GM18511 (cell line): ENCODE data around the gene KCNJ1.

Source experiments
- ATAC-seq: cut with Tn5 transposase; IDR thresholded peaks from one replicate; pipeline ENCODE4 v1.9.1; 2021; ENCODE audit warnings: mild to moderate bottlenecking, moderate library complexity; ENCODE audit not compliant: unreplicated experiment

The KCNJ1 gene

DNA sequence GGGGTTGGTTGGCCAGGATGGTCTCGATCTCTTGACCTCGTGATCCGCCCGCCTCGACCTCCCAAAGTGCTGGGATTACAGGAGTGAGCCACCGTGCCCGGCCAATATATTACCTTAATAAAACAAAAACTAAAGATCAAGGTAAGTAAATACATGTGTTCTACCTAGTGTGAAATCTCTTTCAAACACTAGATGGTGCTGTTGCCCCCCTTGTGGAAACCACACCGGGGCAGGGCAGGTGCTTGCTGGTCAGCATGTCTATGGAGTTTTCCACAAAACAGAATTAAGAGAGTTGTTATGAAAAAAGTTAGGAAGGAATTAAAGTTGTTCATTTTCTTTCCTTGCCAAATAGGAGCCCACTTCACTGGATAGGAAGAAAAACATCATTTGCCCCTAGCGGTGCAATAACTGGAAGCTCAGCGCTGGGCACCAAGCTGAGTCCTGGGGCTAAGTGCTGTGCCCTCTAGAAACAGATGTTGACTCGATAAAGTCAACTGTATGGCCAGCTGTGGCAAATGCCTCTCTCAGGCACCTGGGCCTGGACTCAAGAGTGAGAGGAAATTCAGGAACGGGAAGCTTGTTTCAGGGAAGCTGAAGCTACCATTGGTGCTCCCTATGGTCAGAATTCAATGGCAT, 17.7 kb upstream of the KCNJ1 start:
- peak; percentile 91 for ATAC-seq

- ATAC-seq, result no peak
Observed at GRCh38 chr11:128884054-128884453, 17.0 kb upstream of the KCNJ1 start.

GRCh38 chr11:128882451-128882850, 15.4 kb upstream of the KCNJ1 start:
- ATAC-seq, result no peak

GRCh38 chr11:128881221-128881620, 14.1 kb upstream of the KCNJ1 start:
- ATAC-seq, result no peak

DNA sequence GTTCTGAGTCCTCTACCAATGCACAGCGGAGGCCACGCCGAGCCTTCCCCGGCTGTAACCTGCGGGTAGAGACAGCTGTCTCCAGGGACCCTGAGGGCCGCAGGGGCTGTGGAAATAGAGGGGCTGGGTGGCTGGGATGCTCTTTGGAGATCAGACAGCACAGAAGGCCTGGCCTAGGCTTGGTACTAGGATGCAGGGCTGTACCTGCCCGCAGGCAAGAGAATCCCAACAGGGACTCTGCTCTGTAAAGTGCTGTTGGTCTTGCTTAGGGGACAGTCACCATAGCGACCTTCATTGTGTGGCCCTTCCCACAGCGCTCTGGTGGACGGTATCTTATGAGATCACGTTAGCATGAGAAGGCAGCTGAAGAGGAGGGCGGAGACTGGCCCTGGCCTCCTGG, 12.7 kb upstream of the KCNJ1 start:
- ATAC-seq, result no peak

- ATAC-seq, result no peak
Observed at GRCh38 chr11:128878455-128878854, 11.4 kb upstream of the KCNJ1 start.

GRCh38 chr11:128877726-128878125, 10.6 kb upstream of the KCNJ1 start:
- ATAC-seq, result no peak

DNA sequence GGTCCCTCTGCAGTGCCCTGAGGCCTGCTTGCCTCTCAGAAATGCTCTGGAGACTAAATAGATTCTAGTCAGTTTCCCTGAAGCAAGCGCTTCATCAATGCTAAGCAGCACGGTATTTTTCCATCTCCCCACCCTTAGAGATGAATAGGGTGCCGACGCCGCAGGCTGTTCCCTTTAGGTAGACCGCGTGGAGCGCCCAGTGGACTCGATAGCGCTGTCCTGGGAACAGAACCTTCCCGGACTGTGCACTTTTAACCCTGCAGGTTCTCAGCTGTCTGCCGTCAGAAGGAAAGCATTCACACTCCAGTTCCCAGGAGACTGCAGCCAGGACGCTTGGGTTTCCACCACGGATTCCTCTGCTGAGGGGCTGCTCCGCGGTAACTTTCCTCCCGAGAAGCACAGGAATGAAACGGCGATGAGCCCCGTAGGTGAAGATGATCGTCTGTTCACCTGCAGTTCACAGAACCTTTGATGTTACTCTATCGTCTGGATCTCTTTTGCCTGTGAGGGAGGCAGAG, 9.1 kb upstream of the KCNJ1 start:
- no peak for ATAC-seq

- ATAC-seq, result no peak
Observed at GRCh38 chr11:128874427-128874826, 7.3 kb upstream of the KCNJ1 start.

GRCh38 chr11:128872594-128872993, 5.5 kb upstream of the KCNJ1 start:
- no peak for ATAC-seq

- no peak for ATAC-seq
Observed at GRCh38 chr11:128872094-128872493, 5.0 kb upstream of the KCNJ1 start.

DNA sequence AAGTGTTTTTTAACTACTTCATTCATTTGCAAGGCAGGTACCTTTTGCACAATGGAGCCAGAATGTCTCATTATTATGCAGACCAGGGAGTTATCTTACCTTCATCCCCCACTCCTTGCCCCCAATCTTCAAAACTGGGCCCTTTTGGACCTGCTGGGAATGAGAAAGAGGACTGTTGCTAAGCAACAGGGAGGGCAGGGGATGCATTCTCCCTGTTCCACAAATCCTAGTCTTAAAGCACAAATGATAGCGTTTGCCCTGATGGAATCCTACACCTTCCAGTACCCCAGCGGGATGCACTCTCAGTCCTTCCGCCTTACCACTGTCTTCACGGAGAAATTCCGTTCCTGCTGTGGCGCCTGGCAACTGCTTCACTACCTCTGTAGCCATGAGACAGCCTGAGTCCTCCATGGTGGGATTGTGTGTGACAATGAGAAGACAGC, 4.1 kb upstream of the KCNJ1 start:
- ATAC-seq, result no peak

DNA sequence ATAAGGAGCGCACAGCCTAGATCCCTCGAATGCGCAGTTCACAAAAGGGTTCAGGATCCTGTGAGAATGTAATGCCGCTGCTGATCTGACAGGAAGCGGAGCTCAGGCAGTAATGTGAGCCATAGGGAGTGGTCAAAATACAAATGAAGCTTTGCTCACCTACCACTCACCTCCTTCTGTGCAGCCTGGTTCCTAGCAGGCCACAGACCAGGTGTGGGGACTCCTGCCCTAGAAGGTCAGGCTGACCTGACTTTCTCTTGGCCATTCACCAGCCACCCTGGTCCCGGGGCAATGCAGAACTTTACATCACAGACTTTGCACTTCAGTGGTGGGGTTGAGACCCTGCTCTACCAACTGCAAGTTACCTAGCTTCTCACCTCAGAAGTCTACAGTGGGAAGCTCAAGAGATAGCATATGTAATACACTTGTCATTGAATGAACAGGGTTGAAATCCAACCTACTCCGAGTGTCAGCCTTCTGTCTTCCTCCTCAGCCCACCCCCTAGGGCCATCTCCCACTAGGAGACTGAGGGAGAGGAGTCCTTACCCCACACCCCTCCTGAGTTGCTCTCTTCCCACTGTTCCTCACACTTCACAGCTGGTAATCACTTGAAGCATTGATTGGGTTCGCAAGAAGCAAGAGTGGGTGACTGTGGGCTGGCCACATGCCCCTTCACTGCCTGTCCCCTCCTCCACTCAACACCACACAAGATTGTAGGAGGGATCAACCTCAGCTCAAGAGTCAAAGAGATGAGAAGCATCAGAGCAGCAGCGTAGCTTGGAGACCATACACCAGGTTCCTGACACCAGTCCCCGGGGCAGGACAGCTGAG, 2.0 kb upstream of the KCNJ1 start:
- no peak for ATAC-seq

DNA sequence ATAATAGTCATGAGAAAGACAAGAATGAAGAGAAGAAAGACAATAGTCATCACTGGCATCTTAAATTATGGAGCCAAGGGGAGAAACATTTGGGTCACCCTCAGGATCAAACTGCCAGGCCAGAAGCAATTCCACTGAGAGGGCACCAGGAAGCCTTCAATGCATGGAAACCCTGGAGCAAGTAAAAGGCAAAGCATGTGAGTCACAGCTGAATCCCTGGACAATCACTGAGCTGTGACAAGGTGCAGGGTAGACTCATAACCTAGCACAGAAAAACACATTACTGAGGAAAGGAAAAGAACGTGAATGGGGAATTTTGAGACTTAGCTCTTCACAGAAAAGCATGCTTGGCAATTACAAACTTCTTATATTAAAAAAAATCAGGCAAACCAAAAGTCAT, 1.6 kb downstream of the KCNJ1 start:
- no peak for ATAC-seq

DNA sequence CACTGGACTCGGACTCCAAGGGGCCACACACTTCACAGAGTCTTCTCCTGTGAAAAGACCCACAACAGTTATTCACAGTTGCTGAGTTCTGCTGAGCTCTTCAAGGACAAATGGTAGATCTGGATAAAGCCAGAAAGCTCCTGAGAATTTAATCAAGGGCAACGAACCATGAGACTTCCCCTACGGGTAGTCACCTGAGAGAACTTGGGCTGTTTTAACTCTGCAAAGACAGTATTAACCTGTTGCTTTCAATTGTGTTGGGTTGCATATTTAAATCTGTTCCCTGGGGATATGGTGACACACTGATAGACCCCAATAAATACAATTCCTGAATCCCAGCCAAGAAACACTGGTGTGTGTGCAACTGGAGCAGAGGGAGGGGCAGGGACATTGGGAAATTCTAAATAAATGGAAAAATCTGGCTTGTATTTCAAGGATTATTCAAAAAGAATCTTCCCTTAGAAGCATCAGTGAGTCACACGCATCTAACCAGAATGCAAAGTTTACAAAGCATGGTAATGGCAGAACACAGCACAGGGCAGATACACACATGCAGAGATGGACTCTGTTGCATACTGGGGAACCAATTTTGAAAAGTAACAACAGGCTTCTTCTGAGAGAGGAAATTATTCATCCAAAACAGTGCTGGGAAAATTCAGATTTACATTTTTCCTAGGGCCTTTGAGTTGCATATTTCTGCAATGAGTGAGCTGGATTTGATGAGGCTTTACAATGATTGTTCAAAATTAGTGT, 4.0 kb downstream of the KCNJ1 start:
- no peak for ATAC-seq

DNA sequence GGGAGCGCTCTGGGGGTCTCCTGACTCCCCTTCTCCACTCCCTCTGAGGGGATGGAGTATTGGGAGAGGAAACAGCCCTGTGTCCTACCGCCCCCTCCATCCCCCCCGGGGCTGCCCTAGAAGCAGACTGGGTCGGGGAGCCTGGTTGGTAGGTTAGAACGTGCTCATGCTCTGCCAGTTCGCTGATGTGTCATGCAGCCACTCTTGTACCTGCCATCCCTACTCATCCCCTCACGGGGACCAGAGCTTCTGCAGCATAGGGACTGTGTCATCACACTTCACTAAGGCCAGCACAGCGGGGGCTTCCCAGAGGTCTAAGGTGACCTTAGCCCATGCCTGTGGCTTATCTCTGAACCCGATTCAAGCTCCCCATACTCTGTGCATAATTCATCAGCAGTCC, 4.7 kb downstream of the KCNJ1 start:
- ATAC-seq, result no peak

DNA sequence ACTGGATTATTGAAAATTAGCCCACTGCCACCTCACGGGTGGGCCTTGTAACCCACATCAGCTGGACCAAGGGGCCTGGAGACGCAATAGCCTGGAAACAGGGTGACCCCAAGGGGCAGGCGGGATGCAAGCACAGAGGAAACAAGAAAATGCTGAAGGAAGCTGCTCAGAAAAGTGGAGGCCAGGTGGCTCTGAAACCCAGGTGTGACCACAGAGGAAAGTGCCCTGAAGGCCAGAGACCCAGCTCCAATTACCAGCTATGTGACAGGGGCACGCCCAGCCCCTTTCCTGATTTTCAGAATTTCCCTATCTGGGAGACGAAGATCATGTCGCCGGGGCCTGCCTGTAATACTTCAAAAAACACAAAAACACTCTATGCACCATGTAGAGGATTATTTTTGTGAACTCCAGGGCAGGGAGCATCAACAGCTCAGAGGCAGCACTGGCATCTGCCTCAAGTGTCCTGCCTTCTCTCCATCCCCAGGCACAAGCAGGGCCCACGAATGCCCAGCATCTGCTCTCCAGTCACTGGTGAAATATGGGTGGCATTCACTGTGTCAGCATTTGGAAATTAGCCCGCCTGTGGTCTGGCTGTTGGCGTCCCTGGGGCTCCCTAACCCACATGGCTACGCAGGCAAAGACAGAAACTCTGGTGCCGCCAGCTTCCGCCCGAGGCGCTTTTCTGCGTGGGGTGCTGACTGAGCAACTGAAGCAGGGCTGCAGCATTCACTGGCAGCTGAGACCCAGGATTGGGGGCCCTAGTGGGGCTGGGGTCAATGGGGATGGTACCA, 6.3 kb downstream of the KCNJ1 start:
- no peak for ATAC-seq

DNA sequence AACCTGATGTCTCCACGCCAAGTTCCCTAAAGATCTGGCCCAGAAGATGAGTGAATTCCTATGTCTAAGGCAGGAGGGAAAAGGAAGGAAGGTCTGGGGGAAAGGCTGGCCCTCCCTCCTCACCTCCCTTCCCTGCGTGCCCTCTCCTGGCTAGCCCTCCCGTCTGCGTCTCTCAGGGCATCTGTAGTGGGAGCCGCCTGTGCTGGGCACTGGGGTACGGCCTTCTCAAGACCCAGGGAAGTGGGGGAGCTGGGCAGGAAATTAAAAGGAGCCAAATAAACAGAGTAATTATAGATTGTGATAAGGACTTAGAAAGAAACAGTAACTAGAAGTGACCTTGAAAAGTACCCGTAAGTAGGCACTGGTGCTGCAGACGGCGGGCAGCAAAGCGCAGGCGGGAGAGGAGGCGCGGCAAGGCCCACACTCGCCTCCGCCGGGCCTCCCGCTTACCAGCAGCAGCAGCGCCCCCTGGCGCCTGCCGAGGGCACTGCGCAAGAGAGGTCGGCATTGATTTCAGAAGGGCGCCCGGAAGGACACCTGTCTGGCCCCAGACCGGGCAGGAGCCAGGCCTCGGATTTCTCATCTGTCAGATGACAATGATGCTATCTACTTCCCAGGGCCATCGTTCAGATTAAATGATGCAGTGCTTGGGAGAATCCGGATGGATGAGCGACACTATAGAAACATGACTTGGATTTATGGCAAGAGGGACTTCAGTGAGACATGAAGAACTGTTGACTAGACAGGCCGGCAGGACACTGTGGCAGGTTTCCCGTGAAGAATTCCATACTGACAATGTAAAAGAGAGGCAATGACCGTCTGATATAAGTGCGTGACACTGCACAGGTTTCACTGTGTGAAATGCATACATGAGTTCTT, 7.3 kb downstream of the KCNJ1 start:
- ATAC-seq, result peak; percentile 96

GRCh38 chr11:128857341-128857740, 9.8 kb downstream of the KCNJ1 start:
- ATAC-seq, result no peak

GRCh38 chr11:128856241-128856640, 10.9 kb downstream of the KCNJ1 start:
- no peak for ATAC-seq
